ENCODE data around the gene PTPRG. TPM values are rescaled to one million over a fixed set of nuclear protein-coding genes. Genes with fewer than 3 reads are reported as not detected.

Gene PTPRG
- total RNA-seq, 1 experiment from 2014 or later, result 69.3 TPM

- H2BK5ac ChIP-seq (ENCODE audit: insufficient read length, low read length), result no peak overlapping the region
- H2AFZ ChIP-seq (ENCODE audit: low read length), result no peak overlapping the region
- peaks cover 0 to 5% of the 10 kb centered on the region in 2 experiments; a peak in 2 of 5 replicates for H3K9me3 Mint-ChIP-seq
- peak overlapping the region in 2 of 3 experiments; percentile 2 to 83; a peak in 5 of 7 replicates for H3K27ac Mint-ChIP-seq
- H2BK12ac ChIP-seq (ENCODE audit: insufficient read length, low read depth, low read length), result no peak overlapping the region
- no peak overlapping the region for H2BK20ac ChIP-seq (ENCODE audit: low read depth, low read length, poor library complexity, severe bottlenecking)
- H2BK120ac ChIP-seq (ENCODE audit: low read depth, low read length, poor library complexity, severe bottlenecking), result no peak overlapping the region
- no peak overlapping the region for H4K5ac ChIP-seq (ENCODE audit: insufficient read length, low read depth, low read length)
- no peak overlapping the region for H3K9ac ChIP-seq (ENCODE audit: extremely low read depth, insufficient read length, low read length)
- DNase-seq, result no peak
- H4K91ac ChIP-seq (ENCODE audit: insufficient read length, low read depth, low read length), result no peak overlapping the region
- H3K4me1 ChIP-seq (ENCODE audit: insufficient read depth, low read length), result peaks cover 21% of the 10 kb centered on the region
- H4K8ac ChIP-seq (replicated peaks; ENCODE audit: insufficient read length, low read depth, low read length), result no peak overlapping the region
- no peaks in the 10 kb centered on the region for H3K23me2 ChIP-seq (ENCODE audit: insufficient read length, low read depth, low read length, poor library complexity, severe bottlenecking)
- H3K79me1 ChIP-seq (ENCODE audit: insufficient read depth, low read depth, low read length, poor library complexity, severe bottlenecking), result peaks cover 7% of the 10 kb centered on the region
- peaks cover 14 to 19% (median 16%) of the 10 kb centered on the region in 3 experiments for H3K36me3 Mint-ChIP-seq (ENCODE audit: insufficient read depth in 1 of 3, low read depth in 3 of 3)
- H3K27ac ChIP-seq (ENCODE audit: insufficient read length, low read depth, low read length), result no peak overlapping the region
- WGBS (ENCODE audit: extremely low coverage, insufficient read length, low lambda C conversion rate), result no CpG with 5 or more reads among the region's 8 CpGs
- H2BK15ac ChIP-seq (ENCODE audit: low read depth, low read length), result no peak overlapping the region
- H3K9me3 ChIP-seq (ENCODE audit: control insufficient read depth, low read depth, low read length), result no peaks in the 10 kb centered on the region
- no peaks in the 10 kb centered on the region for H3K27me3 Mint-ChIP-seq (ENCODE audit: low read depth)
- H2AK5ac ChIP-seq (ENCODE audit: insufficient read length, low read length), result no peak overlapping the region
- H3K14ac ChIP-seq (ENCODE audit: insufficient read depth, low read length), result no peak overlapping the region
- no peak overlapping the region for H3K4me3 Mint-ChIP-seq
- TF ChIP-seq CTCF (conservative IDR thresholded peaks at IDR 0.05), result no peak
- H4K20me1 ChIP-seq (ENCODE audit: control insufficient read depth, insufficient read depth, insufficient read length), result no peaks in the 10 kb centered on the region
- peaks cover 62 to 70% of the 10 kb centered on the region in 2 experiments for H3K4me1 Mint-ChIP-seq
- H3K4me2 ChIP-seq (ENCODE audit: insufficient read depth, insufficient read length, low read length), result no peak overlapping the region
- H3K18ac ChIP-seq (ENCODE audit: insufficient read length, low read depth, low read length), result no peak overlapping the region
- H3K56ac ChIP-seq (ENCODE audit: insufficient read length, low read depth, low read length), result no peak overlapping the region
- H3K4ac ChIP-seq (ENCODE audit: low read depth, low read length), result no peak overlapping the region
- no peak overlapping the region for H3K23ac ChIP-seq (ENCODE audit: insufficient read length, low read depth, low read length)
- peaks cover 90% of the 10 kb centered on the region for H3K79me2 ChIP-seq (ENCODE audit: insufficient read depth, low read length)
- H3K27me3 ChIP-seq (ENCODE audit: insufficient read depth, low read length), result no peaks in the 10 kb centered on the region
- H3T11ph ChIP-seq (ENCODE audit: low read length), result no peak overlapping the region
These were observed 17.4 kb downstream of the PTPRG start for GRCh38 chr3:61578667-61579367.
